H1 (cell line): ENCODE measurements around the gene MAS1L. TPM values are rescaled to one million over a fixed set of nuclear protein-coding genes. Genes with fewer than 3 reads are reported as not detected.

Experiments used
- CTCF ChIA-PET: fragments of 300-600 bp; sonication (Branson Sonifier 250); formaldehyde crosslinking; loops from one replicate; lab custom pipeline; 2021; ENCODE audit not compliant: partially characterized antibody; lab: Charles Lee
- POLR2A ChIA-PET: fragments of 300-600 bp; sonication (Branson Sonifier 250); formaldehyde crosslinking; loops from one replicate; lab custom pipeline; 2021; ENCODE audit warnings: inconsistent platforms; ENCODE audit not compliant: partially characterized antibody; lab: Charles Lee
- DNase-seq, 2 experiments: peaks; one replicate each; pipeline versions ENCODE4 v3.0.0 to v3.0.0-alpha.2; 2010 to 2022; ENCODE audit warnings: low spot score in 2 of 2, low read depth in 1 of 2, mixed read lengths in 1 of 2
- FAIRE-seq: peaks from 2 replicates; lab custom pipeline; 2011; peaks lifted over from hg19 to GRCh38; lab: Jason Lieb, UNC
- H2AFZ ChIP-seq: 2 replicates; pipeline ENCODE4 v1.8.1; 2012; ENCODE audit warnings: low read length, inconsistent platforms
- H2AK5ac ChIP-seq: 2 replicates; pipeline ENCODE4 v1.6.1; 2013; ENCODE audit warnings: low read depth, low read length
- H2BK120ac ChIP-seq: replicated peaks from 2 replicates; pipeline ENCODE3; 2013; ENCODE audit warnings: low read depth, low read length, inconsistent platforms
- H2BK12ac ChIP-seq: 2 replicates; pipeline ENCODE4 v1.6.1; 2013; ENCODE audit warnings: low read depth, low read length
- H2BK15ac ChIP-seq: 2 replicates; pipeline ENCODE4 v1.6.1; 2013; ENCODE audit warnings: low read length
- H2BK20ac ChIP-seq: 2 replicates; pipeline ENCODE4 v1.6.1; 2013; ENCODE audit warnings: low read length
- H2BK5ac ChIP-seq: 2 replicates; pipeline ENCODE4 v1.6.1; 2013; ENCODE audit warnings: low read depth, low read length
- H3K14ac ChIP-seq: 2 replicates; pipeline ENCODE4 v1.6.1; 2013; ENCODE audit warnings: inconsistent platforms; ENCODE audit not compliant: insufficient read length
- H3K18ac ChIP-seq: 2 replicates; pipeline ENCODE4 v1.6.1; 2013; ENCODE audit warnings: low read length; ENCODE audit errors: extremely low read depth
- H3K23ac ChIP-seq: 2 replicates; pipeline ENCODE4 v1.6.1; 2013; ENCODE audit warnings: inconsistent platforms; ENCODE audit not compliant: insufficient read length
- H3K23me2 ChIP-seq: 2 replicates; pipeline ENCODE4 v1.6.1; 2013; ENCODE audit warnings: low read depth, low read length
- H3K27ac ChIP-seq: 2 replicates; pipeline ENCODE4 v1.6.1; 2011; ENCODE audit warnings: low read depth, low read length, inconsistent platforms
- H3K27me3 ChIP-seq, 4 experiments: replicated peaks in 1 of 4; 1 replicate in 1 of 4; 2 replicates in 3 of 4; pipeline versions ENCODE4 v1.6.1 to v1.8.1; 2011 to 2013; ENCODE audit warnings: low read length in 3 of 4, mild to moderate bottlenecking in 3 of 4, inconsistent platforms in 2 of 4, mixed read lengths in 2 of 4, moderate library complexity in 1 of 4; ENCODE audit not compliant: control insufficient read depth in 3 of 4, insufficient read depth in 3 of 4; ENCODE audit errors: extremely low read depth in 1 of 4
- H3K36me3 ChIP-seq, 4 experiments: 2 replicates each; pipeline versions ENCODE4 v1.6.1 to v1.8.1; 2011 to 2013; ENCODE audit warnings: mild to moderate bottlenecking in 4 of 4, low read length in 3 of 4, moderate library complexity in 2 of 4, control low read depth in 1 of 4, inconsistent platforms in 1 of 4; ENCODE audit not compliant: insufficient read depth in 4 of 4, control insufficient read depth in 2 of 4
- H3K4ac ChIP-seq: replicated peaks from 2 replicates; pipeline ENCODE3; 2013; ENCODE audit warnings: low read length, low read depth, mixed read lengths, inconsistent platforms; ENCODE audit not compliant: insufficient read length
- H3K4me1 ChIP-seq, 4 experiments: replicated peaks in 1 of 4; 1 replicate in 1 of 4; 2 replicates in 3 of 4; pipeline versions ENCODE4 v1.6.1 to v1.8.1; 2011 to 2013; ENCODE audit warnings: low read length in 3 of 4, inconsistent platforms in 2 of 4, mixed read lengths in 1 of 4; ENCODE audit not compliant: insufficient read depth in 4 of 4, control insufficient read depth in 3 of 4
- H3K4me2 ChIP-seq, 2 experiments: 2 replicates each; pipeline versions ENCODE4 v1.6.1 to v1.8.1; 2011 to 2013; ENCODE audit warnings: low read depth in 2 of 2, low read length in 2 of 2, control low read depth in 1 of 2, inconsistent platforms in 1 of 2, mild to moderate bottlenecking in 1 of 2; ENCODE audit not compliant: insufficient read depth in 1 of 2
- H3K4me3 ChIP-seq, 4 experiments: fragments of 200-600, 300-600 bp in 1 of 4; sonication (generic), shearing (Covaris generic), sonication (Bioruptor Twin) in 1 of 4; 2 replicates each; pipeline versions ENCODE4 v1.5.1 to v1.8.1; 2011 to 2016; ENCODE audit warnings: low read length in 4 of 4, low read depth in 3 of 4, control low read depth in 2 of 4, inconsistent platforms in 2 of 4, mild to moderate bottlenecking in 2 of 4, mixed read lengths in 1 of 4, moderate library complexity in 1 of 4; ENCODE audit not compliant: insufficient read depth in 2 of 4; ENCODE audit errors: extremely low read depth in 1 of 4
- H3K56ac ChIP-seq: replicated peaks from 2 replicates; pipeline ENCODE3; 2013; ENCODE audit warnings: low read depth, mild to moderate bottlenecking, mixed read lengths, low read length, inconsistent platforms; ENCODE audit not compliant: insufficient read length
- H3K79me1 ChIP-seq: 2 replicates; pipeline ENCODE4 v1.6.1; 2013; ENCODE audit warnings: low read depth, low read length, control low read depth
- H3K79me2 ChIP-seq, 2 experiments: 2 replicates each; pipeline versions ENCODE4 v1.6.1 to v1.8.1; 2012 to 2013; ENCODE audit warnings: low read length in 2 of 2, mild to moderate bottlenecking in 2 of 2, inconsistent platforms in 1 of 2; ENCODE audit not compliant: insufficient read depth in 2 of 2, control insufficient read depth in 1 of 2
- H3K9ac ChIP-seq, 4 experiments: replicated peaks in 1 of 4; 1 replicate in 1 of 4; 2 replicates in 3 of 4; pipeline versions ENCODE4 v1.6.1 to v1.8.1; 2011 to 2013; ENCODE audit warnings: low read depth in 3 of 4, low read length in 3 of 4, control low read depth in 2 of 4, mild to moderate bottlenecking in 2 of 4, moderate library complexity in 2 of 4, inconsistent platforms in 1 of 4; ENCODE audit errors: extremely low read depth in 1 of 4
- H3K9me3 ChIP-seq, 2 experiments: 2 replicates each; pipeline versions ENCODE4 v1.6.1 to v1.8.1; 2012 to 2013; ENCODE audit warnings: mild to moderate bottlenecking in 2 of 2, moderate library complexity in 2 of 2, control low read depth in 1 of 2, inconsistent platforms in 1 of 2, low read depth in 1 of 2, low read length in 1 of 2, mixed read lengths in 1 of 2; ENCODE audit not compliant: insufficient read depth in 2 of 2
- H4K20me1 ChIP-seq, 2 experiments: replicated peaks in 1 of 2; 2 replicates each; pipeline versions ENCODE3 to v1.8.1; 2011 to 2013; ENCODE audit warnings: inconsistent platforms in 2 of 2, low read length in 2 of 2, mild to moderate bottlenecking in 1 of 2; ENCODE audit not compliant: insufficient read depth in 2 of 2, control insufficient read depth in 1 of 2
- H4K5ac ChIP-seq: 2 replicates; pipeline ENCODE4 v1.6.1; 2013; ENCODE audit warnings: low read length, low read depth, mixed read lengths, inconsistent platforms; ENCODE audit not compliant: insufficient read length
- H4K8ac ChIP-seq: 2 replicates; pipeline ENCODE4 v1.8.0; 2013; ENCODE audit warnings: mild to moderate bottlenecking, moderate library complexity, low read length, inconsistent platforms; ENCODE audit not compliant: insufficient read depth; ENCODE audit errors: extremely low read depth
- H4K91ac ChIP-seq: replicated peaks from 2 replicates; pipeline ENCODE3; 2013; ENCODE audit warnings: low read length, mixed read lengths, inconsistent platforms; ENCODE audit not compliant: insufficient read length
- ATF2 ChIP-seq: IDR thresholded peaks from 2 replicates; pipeline ENCODE4 v1.6.1; 2012; ENCODE audit warnings: low read length, inconsistent platforms
- ATF3 ChIP-seq: IDR thresholded peaks from 2 replicates; pipeline ENCODE4 v1.6.1; 2011; ENCODE audit warnings: low read depth, mild to moderate bottlenecking, low read length; ENCODE audit not compliant: insufficient read depth
- CHD1 ChIP-seq: IDR thresholded peaks from 2 replicates; pipeline ENCODE4 v1.6.1; 2012; ENCODE audit warnings: low read depth, low read length, improper control_type of control experiment
- GTF2F1 ChIP-seq: IDR thresholded peaks from 2 replicates; pipeline ENCODE4 v1.6.1; 2012; ENCODE audit warnings: low read depth, low read length, improper control_type of control experiment, borderline replicate concordance
- HDAC2 ChIP-seq, 2 experiments: fragments of 300-600 bp in 1 of 2; sonication (generic) in 1 of 2; IDR thresholded peaks; 2 replicates each; pipeline ENCODE4 v1.6.1; 2011 to 2012; ENCODE audit warnings: low read depth in 2 of 2, low read length in 2 of 2, mild to moderate bottlenecking in 2 of 2, moderate library complexity in 2 of 2, borderline replicate concordance in 1 of 2, inconsistent platforms in 1 of 2
- KDM4A ChIP-seq: IDR thresholded peaks from one replicate; pipeline ENCODE4 v1.7.1; 2012; ENCODE audit warnings: low read depth, mild to moderate bottlenecking, moderate library complexity, low read length, inconsistent platforms; ENCODE audit not compliant: severe bottlenecking
- MAFK ChIP-seq: IDR thresholded peaks from 2 replicates; pipeline ENCODE4 v1.6.1; 2012; ENCODE audit warnings: low read depth, mild to moderate bottlenecking, improper control_type of control experiment, low read length
- RFX5 ChIP-seq: IDR thresholded peaks from 2 replicates; pipeline ENCODE4 v1.6.1; 2011; ENCODE audit warnings: low read depth, low read length, improper control_type of control experiment, borderline replicate concordance
- RXRA ChIP-seq: IDR thresholded peaks from 2 replicates; pipeline ENCODE4 v1.6.1; 2011; ENCODE audit warnings: low read depth, mild to moderate bottlenecking, low read length, moderate library complexity; ENCODE audit not compliant: insufficient read depth
- USF2 ChIP-seq: IDR thresholded peaks from 2 replicates; pipeline ENCODE4 v1.6.1; 2011; ENCODE audit warnings: low read length, improper control_type of control experiment
- WGBS, 2 experiments: shearing (Covaris generic) in 1 of 2; methylation state at CpG; one replicate each; pipeline versions ENCODE4 v1.1.6 to v1.1.7; 2013 to 2015; ENCODE audit warnings: low lambda C conversion rate in 2 of 2, mixed read lengths in 2 of 2, inconsistent platforms in 1 of 2, low coverage in 1 of 2, missing lambda C conversion rate in 1 of 2; ENCODE audit not compliant: insufficient replicate concordance in 2 of 2, insufficient coverage in 1 of 2, insufficient read length in 1 of 2; ENCODE audit errors: extremely low coverage in 1 of 2, missing lambda C conversion rate in 1 of 2; 5-methylcytosine and 5-hydroxymethylcytosine counted together
- polyA plus RNA-seq, 7 experiments: library from polyadenylated mRNA; depleted of rRNA in 3 of 7; stranded (reverse) in 5 of 7; unstranded in 2 of 7; fragments of >200 nt in 5 of 7; fragments of 200-250 nt in 2 of 7; gene quantifications; 1 replicate in 5 of 7; 2 replicates in 1 of 7; 4 replicates in 1 of 7; pipeline versions ENCODE4 v1.2.1 to v1.2.3, GENCODE V29; 2011 to 2013; ENCODE audit warnings: missing spikeins in 2 of 7, mixed read lengths in 2 of 7
- total RNA-seq: library from RNA; stranded (reverse); fragmentation: NEBNext Ultra II Directional; extraction: Animal tissue kit (Norgen Biotek cat#: 25700); gene quantifications from 2 replicates; pipeline ENCODE4 v1.2.1, GENCODE V29; 2021

The MAS1L gene
- total and polyA plus RNA-seq, 2 of the 8 experiments (the other 6 are each of a cell fraction or from before 2014, with no cell fraction given) = not detected

- Histone ChIP-seq H3K36me3 (no peaks in the 10 kb centered on the region), H2AK5ac (no peak overlapping the region), H3K79me2 (no peaks in the 10 kb centered on the region), H2BK12ac (no peak overlapping the region), H2BK20ac (no peak overlapping the region), H3K9me3 (no peaks in the 10 kb centered on the region), H3K23ac (no peak overlapping the region), H3K4me1 (no peaks in the 10 kb centered on the region), H3K4me3 (no peak overlapping the region), H4K8ac (no peak overlapping the region), H3K9ac (no peak overlapping the region), H2BK15ac (no peak overlapping the region), H3K56ac (no peak overlapping the region), H4K5ac (no peak overlapping the region), H3K4ac (no peak overlapping the region), H3K18ac (no peak overlapping the region), H4K20me1 (no peaks in the 10 kb centered on the region), H3K27me3 (no peaks in the 10 kb centered on the region), H2BK5ac (no peak overlapping the region), H3K4me2 (no peak overlapping the region), H2BK120ac (no peak overlapping the region), H3K23me2 (no peaks in the 10 kb centered on the region), H3K27ac (no peak overlapping the region), H3K14ac (no peak overlapping the region), H4K91ac (no peak overlapping the region), H2AFZ (no peak overlapping the region), H3K79me1 (no peaks in the 10 kb centered on the region)
- FAIRE-seq (no peak), DNase-seq (no peak)
- ChIA-PET CTCF (interaction anchor here (0.7 to 1.1 kb wide), 3 partner anchors 10 to 270 kb away, joined by 3 to 6 read pairs (median 3); no protein-coding TSS in a partner anchor), POLR2A (no interaction called here)
- 78% methylated on average over 5 of the region's 5 CpGs; no CpG with 5 or more reads in 1 of the 2 experiments for WGBS, 2 experiments
- TF ChIP-seq GTF2F1 (no peak), CHD1 (no peak), RFX5 (no peak), KDM4A (no peak), USF2 (no peak), RXRA (no peak), ATF3 (no peak), HDAC2 (IDR thresholded peaks at IDR 0.05; ENCODE audit: borderline replicate concordance in 1 of 2, low read depth in 2 of 2, low read length in 2 of 2) (no peak), ATF2 (no peak), MAFK (no peak)
Observed at GRCh38 chr6:29477923-29478450, 9.8 kb downstream of the MAS1L start.
